OCI-LY1 (cell line): ENCODE results near the gene SAFB.

Source experiments
- EZH2 ChIP-seq: fragments of 200-600 bp; sonication (generic), shearing (Covaris generic); IDR thresholded peaks from 2 replicates; pipeline ENCODE4 v1.8.0; 2017; ENCODE audit warnings: borderline replicate concordance, mixed run types, mild to moderate bottlenecking, antibody characterized with exemption, low read length, moderate library complexity, mixed read lengths
- TF ChIP-seq, protein P1 (sequence below): fragments of 200-600 bp; sonication (generic), shearing (Covaris generic); IDR thresholded peaks from 2 replicates; pipeline ENCODE4 v1.5.1; 2017; ENCODE audit warnings: mild to moderate bottlenecking, antibody characterized with exemption, low read length, moderate library complexity, mixed read lengths

GRCh38 chr19:5711713-5712161, 88.9 kb downstream of the SAFB start:
- TF ChIP-seq, protein P1, sequence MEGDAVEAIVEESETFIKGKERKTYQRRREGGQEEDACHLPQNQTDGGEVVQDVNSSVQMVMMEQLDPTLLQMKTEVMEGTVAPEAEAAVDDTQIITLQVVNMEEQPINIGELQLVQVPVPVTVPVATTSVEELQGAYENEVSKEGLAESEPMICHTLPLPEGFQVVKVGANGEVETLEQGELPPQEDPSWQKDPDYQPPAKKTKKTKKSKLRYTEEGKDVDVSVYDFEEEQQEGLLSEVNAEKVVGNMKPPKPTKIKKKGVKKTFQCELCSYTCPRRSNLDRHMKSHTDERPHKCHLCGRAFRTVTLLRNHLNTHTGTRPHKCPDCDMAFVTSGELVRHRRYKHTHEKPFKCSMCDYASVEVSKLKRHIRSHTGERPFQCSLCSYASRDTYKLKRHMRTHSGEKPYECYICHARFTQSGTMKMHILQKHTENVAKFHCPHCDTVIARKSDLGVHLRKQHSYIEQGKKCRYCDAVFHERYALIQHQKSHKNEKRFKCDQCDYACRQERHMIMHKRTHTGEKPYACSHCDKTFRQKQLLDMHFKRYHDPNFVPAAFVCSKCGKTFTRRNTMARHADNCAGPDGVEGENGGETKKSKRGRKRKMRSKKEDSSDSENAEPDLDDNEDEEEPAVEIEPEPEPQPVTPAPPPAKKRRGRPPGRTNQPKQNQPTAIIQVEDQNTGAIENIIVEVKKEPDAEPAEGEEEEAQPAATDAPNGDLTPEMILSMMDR = no peak
- no peak for TF ChIP-seq EZH2
